Ovary (tissue), 9 donors: ENCODE data around the gene ADGB. TPM values are rescaled to one million over a fixed set of nuclear protein-coding genes. Genes with fewer than 3 reads are reported as not detected.
"Not testable (repeated sequence)": the region's sequence is repeated elsewhere in the genome, so short reads cannot be mapped to it uniquely, and the experiment has no call there.

Experiments used
- DNase-seq, 5 donors: peaks; one replicate each; pipeline ENCODE4 v3.0.0-alpha.2; 2019 to 2020
- H3K27ac ChIP-seq, 2 donors: fragments of 200-600 bp; one replicate each; pipeline versions ENCODE4 v1.5.1 to v1.8.0; 2019 to 2022
- H3K27me3 ChIP-seq: fragments of 200-600 bp; one replicate; pipeline ENCODE4 v1.8.0; 2022
- H3K36me3 ChIP-seq: fragments of 200-600 bp; sonication (generic); one replicate; pipeline ENCODE4 v1.5.1; 2019
- H3K4me1 ChIP-seq: one replicate; pipeline ENCODE4 v1.8.1; 2013; ENCODE audit warnings: mild to moderate bottlenecking, moderate library complexity; ENCODE audit not compliant: insufficient read depth
- H3K4me3 ChIP-seq: fragments of 200-600 bp; sonication (generic); one replicate; pipeline ENCODE4 v1.5.1; 2017
- H3K9me3 ChIP-seq, 2 donors: fragments of 200-600 bp in 1 of 2; sonication (generic) in 1 of 2; one replicate each; pipeline versions ENCODE4 v1.5.1 to v1.8.1; 2013 to 2019; ENCODE audit warnings: mild to moderate bottlenecking in 1 of 2, moderate library complexity in 1 of 2
- CTCF ChIP-seq, 3 donors: fragments of 450-650 bp in 2 of 3; fragments of 200-600 bp in 1 of 3; IDR thresholded peaks; one replicate each; pipeline versions ENCODE4 v1.5.1 to v1.8.0; 2016 to 2022; ENCODE audit warnings: antibody characterized with exemption in 3 of 3, mild to moderate bottlenecking in 1 of 3
- EP300 ChIP-seq: sonication (generic); formaldehyde crosslinking; IDR thresholded peaks from one replicate; pipeline ENCODE4 v1.6.1; 2017; ENCODE audit warnings: antibody characterized with exemption
- POLR2A ChIP-seq: fragments of 450-650 bp; IDR thresholded peaks from one replicate; pipeline ENCODE4 v1.6.1; 2017; ENCODE audit warnings: antibody characterized with exemption, mild to moderate bottlenecking, moderate library complexity
- WGBS, 3 donors: extraction: QIAGEN DNeasy Blood & Tissue Kit in 1 of 3; methylation state at CpG; one replicate each; pipeline versions ENCODE4 v1.1.5 to v1.1.7; 2013 to 2017; 5-methylcytosine and 5-hydroxymethylcytosine counted together
- intact Hi-C, 4 donors: fragments of 100-400 bp; cut with DNase I; formaldehyde crosslinking; loops; one replicate each; pipeline versions ENCODE4 v1.11.0 to v1.15.1; 2022 to 2023
- polyA plus RNA-seq, 2 donors: library from polyadenylated mRNA; stranded (reverse); fragments of 200-250 nt in 1 of 2; fragments of 350-450 nt in 1 of 2; fragmentation: Illumina TruSeq in 1 of 2; extraction: RNeasy Lipid Tissue Mini Kit (QIAGEN cat#74804) in 1 of 2; gene quantifications; one replicate each; pipeline ENCODE4 v1.2.3, GENCODE V29; 2013 to 2014
- total RNA-seq, 7 donors: library from RNA; depleted of rRNA in 2 of 7; stranded (reverse); fragments of >200 nt in 2 of 7; fragmentation: NEBNext Ultra II Directional in 3 of 7; extraction: Animal tissue kit (Norgen Biotek cat#: 25700) in 3 of 7; gene quantifications; one replicate each; pipeline versions ENCODE4 v1.1.0 to v1.2.4, GENCODE V29; 2016 to 2023
- donor health status: DM: no; HTN: no; CAD: no; lungs with moderate emphysema.
- donor health status: DM: no; HTN: no; CAD: no.
- donor health status: Bipolar disorder and iron deficiency.
- donor health status: DM: yes; HTN: yes; CAD: no.
- donor health status: DM: no; HTN: no; CAD: no.
- donor health status: DM: yes; HTN: yes; CAD: no.

Gene ADGB
- total and polyA plus RNA-seq, 9 donors = 0.60 to 16.5 (median 0.72) TPM; not detected in 4

GRCh38 chr6:146560607-146561006 lies 38.2 kb upstream of the ADGB start:
- no peak overlapping the region for H3K27ac ChIP-seq
- no peaks in the 10 kb centered on the region for H3K9me3 ChIP-seq
- WGBS, 3 donors = 25 to 51% (median 48%) methylated on average over 1 of the region's 1 CpG
- TF ChIP-seq CTCF (IDR thresholded peaks at IDR 0.05) (no peak), EP300 (no peak), POLR2A (no peak)
- H3K4me3 ChIP-seq = no peak overlapping the region
- H3K27me3 ChIP-seq = no peaks in the 10 kb centered on the region
- intact Hi-C loops = no loop called here
- no peak for DNase-seq
- no peaks in the 10 kb centered on the region for H3K4me1 ChIP-seq
- no peaks in the 10 kb centered on the region for H3K36me3 ChIP-seq

DNA sequence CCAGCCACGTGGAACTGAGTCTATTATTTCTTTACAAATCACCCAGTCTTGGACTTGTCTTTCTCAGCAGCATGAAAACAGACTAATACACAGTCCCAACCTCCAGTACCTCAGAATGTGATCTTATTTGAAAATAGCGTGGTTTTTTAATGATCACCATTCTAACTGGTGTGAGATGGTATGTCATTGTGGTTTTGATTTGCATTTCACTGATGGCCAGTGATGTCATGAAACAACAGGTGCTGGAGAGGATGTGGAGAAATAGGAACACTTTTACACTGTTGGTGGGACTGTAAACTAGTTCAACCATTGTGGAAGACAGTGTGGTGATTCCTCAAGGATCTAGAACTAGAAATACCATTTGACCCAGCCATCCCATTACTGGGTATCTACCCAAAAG lies 32.1 kb upstream of the ADGB start:
- H3K9me3 ChIP-seq, intact Hi-C loops, H3K27ac ChIP-seq, H3K36me3 ChIP-seq, H3K4me3 ChIP-seq, H3K27me3 ChIP-seq, H3K4me1 ChIP-seq, DNase-seq: not testable (repeated sequence)
- WGBS, 3 donors = 72 to 76% (median 76%) methylated on average over 2 of the region's 2 CpGs

- WGBS, 3 donors = 79 to 88% (median 80%) methylated on average over 3 of the region's 3 CpGs
- H3K27me3 ChIP-seq, H3K9me3 ChIP-seq, H3K36me3 ChIP-seq, H3K4me3 ChIP-seq, DNase-seq, H3K4me1 ChIP-seq, intact Hi-C loops, H3K27ac ChIP-seq: not testable (repeated sequence)
Measured at GRCh38 chr6:146568619-146569018, 30.2 kb upstream of the ADGB start.

DNA sequence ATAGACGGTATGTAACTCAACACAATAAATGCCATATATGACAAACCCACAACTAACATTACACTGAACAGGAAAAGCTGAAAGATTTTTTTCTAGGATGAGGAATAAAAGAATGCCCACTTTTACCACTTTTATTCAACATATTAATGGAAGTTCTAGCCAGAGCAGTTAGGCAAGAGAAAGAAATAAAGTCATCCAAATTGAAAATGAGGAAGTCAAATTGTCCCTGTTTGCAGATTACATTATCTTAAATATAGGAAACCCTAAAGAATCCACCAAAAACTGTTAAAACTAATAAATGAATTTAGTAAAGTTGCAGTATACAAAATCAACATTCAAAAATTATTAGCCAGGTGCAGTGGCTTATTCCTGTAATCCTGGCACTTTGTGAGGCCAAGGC lies 24.6 kb upstream of the ADGB start:
- H3K9me3 ChIP-seq = no peaks in the 10 kb centered on the region
- H3K36me3 ChIP-seq = no peaks in the 10 kb centered on the region
- H3K4me3 ChIP-seq = no peak overlapping the region
- no peaks in the 10 kb centered on the region for H3K4me1 ChIP-seq
- intact Hi-C loops = no loop called here
- 90 to 95% (median 92%) methylated on average over 1 of the region's 1 CpG for WGBS, 3 donors
- no peak for TF ChIP-seq CTCF (IDR thresholded peaks at IDR 0.05)
- no peak for TF ChIP-seq POLR2A
- no peak for TF ChIP-seq EP300
- H3K27me3 ChIP-seq = no peaks in the 10 kb centered on the region
- H3K27ac ChIP-seq = no peak overlapping the region
- DNase-seq = no peak

DNA sequence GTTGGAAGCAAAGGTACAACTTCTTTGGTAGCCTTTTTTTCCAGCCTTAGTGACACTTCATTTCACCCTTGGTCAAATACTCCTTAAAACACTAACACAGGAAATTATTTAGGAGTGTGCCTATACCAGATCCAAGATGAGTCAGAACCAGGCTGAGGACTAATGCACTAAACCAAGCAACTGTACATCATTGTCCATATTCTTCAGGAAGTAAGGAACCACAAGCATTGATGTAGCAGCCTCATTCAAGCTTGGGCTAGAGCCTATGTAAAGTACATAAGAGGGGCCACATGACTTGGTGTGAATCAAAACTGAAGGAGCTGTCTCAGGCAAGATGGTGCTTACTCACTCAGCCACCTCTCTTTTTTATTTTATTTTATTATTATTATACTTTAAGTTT lies 20.7 kb upstream of the ADGB start:
- Histone ChIP-seq H3K4me1 (no peaks in the 10 kb centered on the region), H3K9me3 (no peaks in the 10 kb centered on the region), H3K27me3 (no peaks in the 10 kb centered on the region), H3K27ac (no peak overlapping the region), H3K36me3 (no peaks in the 10 kb centered on the region), H3K4me3 (no peak overlapping the region)
- intact Hi-C loops = no loop called here
- TF ChIP-seq CTCF (IDR thresholded peaks at IDR 0.05) (no peak), EP300 (no peak), POLR2A (no peak)
- no peak for DNase-seq

- Histone ChIP-seq H3K36me3 (no peaks in the 10 kb centered on the region), H3K27me3 (no peaks in the 10 kb centered on the region), H3K9me3 (no peaks in the 10 kb centered on the region), H3K4me1 (no peaks in the 10 kb centered on the region), H3K27ac (no peak overlapping the region), H3K4me3 (no peak overlapping the region)
- no peak for DNase-seq
- intact Hi-C loops = no loop called here
- WGBS, 3 donors = 27 to 44% (median 39%) methylated on average over 1 of the region's 1 CpG
- TF ChIP-seq POLR2A (no peak), EP300 (no peak), CTCF (IDR thresholded peaks at IDR 0.05) (no peak)
Measured at GRCh38 chr6:146581968-146582367, 16.8 kb upstream of the ADGB start.
